OCI-LY3 (cell line): ENCODE data around the gene USP20.
A peak's percentile ranks its signal among the peaks of the same experiment; 100 is the strongest.

Experiments
- H2AFZ ChIP-seq: fragments of 200-600, 300-600 bp; shearing (Covaris generic); 2 replicates; pipeline ENCODE4 v1.6.0; 2014; ENCODE audit warnings: antibody characterized with exemption, low read depth, low read length
- H3K27ac ChIP-seq: fragments of 200-600, 300-600 bp; sonication (generic); 2 replicates; pipeline ENCODE4 v1.5.1; 2014; ENCODE audit warnings: mild to moderate bottlenecking, low read length, moderate library complexity, mixed read lengths
- H3K27me3 ChIP-seq: fragments of 200-600, 300-600 bp; sonication (generic); 2 replicates; pipeline ENCODE4 v1.6.1; 2014; ENCODE audit warnings: low read depth, low read length, mixed read lengths
- H3K36me3 ChIP-seq: fragments of 200-600, 300-600 bp; sonication (generic); replicated peaks from 2 replicates; pipeline ENCODE3; 2014; ENCODE audit warnings: low read depth, low read length, mixed read lengths
- H3K4me1 ChIP-seq: fragments of 300-600, 200-600 bp; sonication (generic); 2 replicates; pipeline ENCODE4 v1.6.1; 2014; ENCODE audit warnings: low read length, mixed read lengths
- H3K4me2 ChIP-seq: fragments of 200-600, 300-600 bp; sonication (generic); 2 replicates; pipeline ENCODE4 v1.6.1; 2014; ENCODE audit warnings: low read length, mixed read lengths
- H3K4me3 ChIP-seq: fragments of 300-600, 200-600 bp; sonication (generic); 2 replicates; pipeline ENCODE4 v1.5.1; 2014; ENCODE audit warnings: antibody characterized with exemption, mild to moderate bottlenecking, low read length, moderate library complexity
- H3K79me2 ChIP-seq: fragments of 300-600, 200-600 bp; shearing (Covaris generic); 2 replicates; pipeline ENCODE4 v1.6.1; 2014; ENCODE audit warnings: mild to moderate bottlenecking, low read length, mixed read lengths
- H3K9ac ChIP-seq: fragments of 300-600, 200-600 bp; shearing (Covaris generic); 2 replicates; pipeline ENCODE4 v1.6.0; 2014; ENCODE audit warnings: mild to moderate bottlenecking, low read length, moderate library complexity
- H3K9me3 ChIP-seq: fragments of 200-600, 300-600 bp; shearing (Covaris generic); 2 replicates; pipeline ENCODE4 v1.6.1; 2014; ENCODE audit warnings: low read length, mixed read lengths; ENCODE audit not compliant: insufficient read depth
- H4K20me1 ChIP-seq: fragments of 200-600, 300-600 bp; sonication (generic); 2 replicates; pipeline ENCODE4 v1.6.1; 2016; ENCODE audit warnings: low read length, mixed read lengths; ENCODE audit not compliant: insufficient read depth
- CTCF ChIP-seq: fragments of 200-600, 300-600 bp; sonication (generic); IDR thresholded peaks from 2 replicates; pipeline ENCODE4 v1.5.1; 2014; ENCODE audit warnings: antibody characterized with exemption, low read length, low read depth
- EZH2phosphoT487 ChIP-seq: fragments of 200-600 bp; shearing (Covaris generic); IDR thresholded peaks from 2 replicates; pipeline ENCODE4 v1.6.1; 2018; ENCODE audit warnings: antibody characterized with exemption, mixed run types, low read depth

Gene USP20

GRCh38 chr9:129798973-129799372, 36.3 kb upstream of the USP20 start:
- Histone ChIP-seq H3K27ac (no peak overlapping the region), H3K4me2 (no peak overlapping the region), H3K4me1 (peaks cover 2% of the 10 kb centered on the region), H3K36me3 (no peaks in the 10 kb centered on the region), H3K9ac (no peak overlapping the region), H3K27me3 (no peaks in the 10 kb centered on the region; the same call in 1 of the 2 replicates), H3K9me3 (no peaks in the 10 kb centered on the region), H3K79me2 (peaks cover 5% of the 10 kb centered on the region), H4K20me1 (no peaks in the 10 kb centered on the region), H3K4me3 (no peak overlapping the region), H2AFZ (no peak overlapping the region)
- no peak for TF ChIP-seq EZH2phosphoT487
- no peak for TF ChIP-seq CTCF

GRCh38 chr9:129801504-129801903, 33.8 kb upstream of the USP20 start:
- H3K9ac ChIP-seq, result no peak overlapping the region
- no peak overlapping the region for H3K27ac ChIP-seq
- peaks cover 10% of the 10 kb centered on the region for H3K79me2 ChIP-seq
- H3K9me3 ChIP-seq, result no peaks in the 10 kb centered on the region
- no peak overlapping the region for H3K4me3 ChIP-seq
- H4K20me1 ChIP-seq, result no peaks in the 10 kb centered on the region
- H3K4me2 ChIP-seq, result no peak overlapping the region
- no peak overlapping the region for H2AFZ ChIP-seq
- H3K36me3 ChIP-seq, result peaks cover 2% of the 10 kb centered on the region
- TF ChIP-seq CTCF (no peak), EZH2phosphoT487 (no peak)
- H3K4me1 ChIP-seq, result peaks cover 5% of the 10 kb centered on the region
- H3K27me3 ChIP-seq, result no peaks in the 10 kb centered on the region

GRCh38 chr9:129802833-129803675, 32.2 kb upstream of the USP20 start, which contains the start of gene TOR1B:
TSS of gene TOR1B (plus strand) at chr9:129803184. CDS start at chr9:129803213, 29 bp downstream.
- peak within 1 kb of the TSS; percentile 86 for H3K4me3 ChIP-seq
- no peaks in the 10 kb centered on the region for H3K27me3 ChIP-seq
- TF ChIP-seq CTCF (no peak), EZH2phosphoT487 (no peak)
- peak within 1 kb of the TSS; percentile 82 for H2AFZ ChIP-seq
- H3K9me3 ChIP-seq, result no peaks in the 10 kb centered on the region
- H3K36me3 ChIP-seq, result peaks cover 6% of the 10 kb centered on the region
- H3K4me2 ChIP-seq, result peak within 1 kb of the TSS; percentile 85
- peak within 1 kb of the TSS; percentile 67 for H3K9ac ChIP-seq
- H4K20me1 ChIP-seq, result no peaks in the 10 kb centered on the region
- H3K79me2 ChIP-seq, result peaks cover 10% of the 10 kb centered on the region
- no peak within 1 kb of the TSS for H3K27ac ChIP-seq
- H3K4me1 ChIP-seq, result peaks cover 5% of the 10 kb centered on the region

GRCh38 chr9:129803676-129804060, 31.6 kb upstream of the USP20 start:
- H3K4me3 ChIP-seq, result peak overlapping the region; percentile 86
- peaks cover 5% of the 10 kb centered on the region for H3K4me1 ChIP-seq
- TF ChIP-seq EZH2phosphoT487, result no peak
- TF ChIP-seq CTCF, result no peak
- no peak overlapping the region for H2AFZ ChIP-seq
- H3K27ac ChIP-seq, result no peak overlapping the region
- peak overlapping the region; percentile 85 for H3K4me2 ChIP-seq
- peaks cover 6% of the 10 kb centered on the region for H3K36me3 ChIP-seq
- no peaks in the 10 kb centered on the region for H3K9me3 ChIP-seq
- H3K79me2 ChIP-seq, result peaks cover 10% of the 10 kb centered on the region
- H3K9ac ChIP-seq, result peak overlapping the region; percentile 67
- H4K20me1 ChIP-seq, result no peaks in the 10 kb centered on the region
- no peaks in the 10 kb centered on the region for H3K27me3 ChIP-seq
